ENCODE results near the gene NIPSNAP3A. TPM values are rescaled to one million over a fixed set of nuclear protein-coding genes. Genes with fewer than 3 reads are reported as not detected.

NIPSNAP3A gene
- total RNA-seq, 2 experiments from 2014 or later: 24.1 to 24.6 TPM

DNA sequence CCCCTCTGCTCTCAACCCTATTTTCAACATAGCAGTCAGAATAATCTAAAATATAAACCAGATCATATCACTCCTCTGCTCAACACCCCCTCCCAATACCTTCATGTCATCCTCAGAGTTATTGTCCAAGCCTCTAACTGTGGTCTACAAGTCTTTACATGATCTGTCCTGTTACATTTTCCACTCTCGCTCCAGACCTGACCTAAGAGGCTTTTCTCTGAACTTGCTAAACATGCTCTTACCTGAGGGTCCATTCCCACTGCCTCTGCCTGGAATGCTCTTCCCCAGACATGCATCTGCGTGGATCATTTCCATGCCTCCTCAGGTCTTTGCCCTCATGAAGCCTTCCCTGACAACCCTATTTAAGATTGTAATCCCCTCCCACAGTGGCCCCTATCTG, 28.5 kb downstream of the NIPSNAP3A start:
- ATAC-seq (no peak), DNase-seq (no peak)
- Mint-ChIP-seq H3K9me3 (ENCODE audit: insufficient read depth) (no peaks in the 10 kb centered on the region), H3K4me3 (no peak overlapping the region), H3K4me1 (ENCODE audit: low read depth) (no peaks in the 10 kb centered on the region), H3K27ac (no peak overlapping the region), H3K27me3 (ENCODE audit: low read depth) (peaks cover 7% of the 10 kb centered on the region), H3K36me3 (ENCODE audit: low read depth) (no peaks in the 10 kb centered on the region)
- ChIA-PET CTCF (no interaction called here), POLR2A (no interaction called here)

GRCh38 chr9:104776797-104777196, 29.3 kb downstream of the NIPSNAP3A start:
- Mint-ChIP-seq H3K36me3 (ENCODE audit: low read depth) (no peaks in the 10 kb centered on the region), H3K4me1 (ENCODE audit: low read depth) (no peaks in the 10 kb centered on the region), H3K27me3 (ENCODE audit: low read depth) (peaks cover 4% of the 10 kb centered on the region), H3K4me3 (no peak overlapping the region), H3K27ac (no peak overlapping the region), H3K9me3 (ENCODE audit: insufficient read depth) (no peaks in the 10 kb centered on the region)
- ChIA-PET POLR2A (no interaction called here), CTCF (no interaction called here)
- DNase-seq (no peak), ATAC-seq (no peak)

- CTCF ChIA-PET: no interaction called here
- H3K9me3 Mint-ChIP-seq (ENCODE audit: insufficient read depth): no peaks in the 10 kb centered on the region
- no peak for DNase-seq
- H3K4me3 Mint-ChIP-seq: no peak overlapping the region
- H3K27me3 Mint-ChIP-seq (ENCODE audit: low read depth): peaks cover 4% of the 10 kb centered on the region
- no peaks in the 10 kb centered on the region for H3K36me3 Mint-ChIP-seq (ENCODE audit: low read depth)
- no peak for ATAC-seq
- POLR2A ChIA-PET: no interaction called here
- no peak overlapping the region for H3K27ac Mint-ChIP-seq
- no peaks in the 10 kb centered on the region for H3K4me1 Mint-ChIP-seq (ENCODE audit: low read depth)
Measured at GRCh38 chr9:104778802-104779201, 31.3 kb downstream of the NIPSNAP3A start.

GRCh38 chr9:104779334-104779733, 31.9 kb downstream of the NIPSNAP3A start:
- ChIA-PET CTCF (no interaction called here), POLR2A (no interaction called here)
- DNase-seq (no peak), ATAC-seq (no peak)
- H3K27me3 Mint-ChIP-seq (ENCODE audit: low read depth): peaks cover 4% of the 10 kb centered on the region
- no peaks in the 10 kb centered on the region for H3K9me3 Mint-ChIP-seq (ENCODE audit: insufficient read depth)
- no peaks in the 10 kb centered on the region for H3K36me3 Mint-ChIP-seq (ENCODE audit: low read depth)
- no peak overlapping the region for H3K27ac Mint-ChIP-seq
- no peaks in the 10 kb centered on the region for H3K4me1 Mint-ChIP-seq (ENCODE audit: low read depth)
- no peak overlapping the region for H3K4me3 Mint-ChIP-seq

GRCh38 chr9:104779946-104780535, 32.6 kb downstream of the NIPSNAP3A start:
- Mint-ChIP-seq H3K27ac (no peak overlapping the region), H3K9me3 (ENCODE audit: insufficient read depth) (no peaks in the 10 kb centered on the region), H3K36me3 (ENCODE audit: low read depth) (no peaks in the 10 kb centered on the region), H3K27me3 (ENCODE audit: low read depth) (peaks cover 4% of the 10 kb centered on the region), H3K4me1 (ENCODE audit: low read depth) (no peaks in the 10 kb centered on the region), H3K4me3 (no peak overlapping the region)
- DNase-seq (no peak), ATAC-seq (no peak)
- CTCF ChIA-PET: interaction anchor here (0.7 kb wide), 1 partner anchor 583 kb away, joined by 3 read pairs; no protein-coding TSS in a partner anchor
- POLR2A ChIA-PET: no interaction called here

DNA sequence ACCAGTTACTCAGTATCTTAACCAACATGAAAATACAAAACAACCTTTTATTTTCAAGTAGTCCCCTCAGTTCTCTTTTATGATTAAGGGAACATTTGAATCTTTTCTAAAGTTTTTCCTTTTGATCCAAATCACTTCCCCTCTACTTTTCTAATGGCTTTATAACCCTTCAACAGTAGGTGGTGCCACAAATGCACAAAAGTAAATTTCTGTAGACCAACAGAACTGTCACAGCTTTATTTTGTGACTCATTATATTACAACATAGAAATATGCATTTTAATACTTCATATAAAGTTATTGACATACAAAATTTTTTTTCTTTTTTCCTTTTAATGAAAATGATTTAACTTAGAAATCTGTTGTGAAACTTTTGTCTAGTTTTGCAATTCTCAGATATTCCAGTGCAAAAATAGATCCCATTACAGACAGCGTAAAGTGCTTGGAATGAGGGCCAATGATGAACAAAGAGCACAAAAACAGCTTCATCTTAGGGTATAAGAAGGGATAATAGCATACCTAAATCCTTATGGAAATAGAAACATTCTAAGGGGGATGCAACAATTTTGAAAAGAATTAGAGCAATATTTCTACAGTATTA, 33.4 kb downstream of the NIPSNAP3A start:
- Mint-ChIP-seq H3K27ac (no peak overlapping the region), H3K4me1 (ENCODE audit: low read depth) (no peaks in the 10 kb centered on the region), H3K27me3 (ENCODE audit: low read depth) (peaks cover 4% of the 10 kb centered on the region), H3K4me3 (no peak overlapping the region), H3K36me3 (ENCODE audit: low read depth) (no peaks in the 10 kb centered on the region), H3K9me3 (ENCODE audit: insufficient read depth) (no peaks in the 10 kb centered on the region)
- ChIA-PET POLR2A (no interaction called here), CTCF (interaction anchor here (0.7 kb wide), 1 partner anchor 582 kb away, joined by 3 read pairs; no protein-coding TSS in a partner anchor)
- ATAC-seq (no peak), DNase-seq (no peak)

DNA sequence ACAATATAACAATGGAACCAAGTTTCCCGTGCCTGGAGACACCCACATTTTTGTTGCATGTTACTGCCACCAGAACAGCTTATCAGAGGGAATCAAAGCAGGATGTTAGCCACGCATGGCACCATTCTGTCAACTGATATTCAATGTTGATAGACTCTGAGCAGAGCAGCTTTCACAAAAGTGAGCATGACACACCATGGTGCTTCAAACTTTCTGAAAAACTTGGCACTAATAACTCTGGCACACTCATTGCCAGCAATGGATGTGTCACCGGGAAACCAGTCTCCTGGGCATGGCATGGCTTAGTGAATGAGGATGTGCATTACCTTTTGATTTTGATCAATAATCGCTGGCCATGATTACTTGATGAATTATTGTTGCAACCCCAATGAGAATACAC, 36.1 kb downstream of the NIPSNAP3A start:
- Mint-ChIP-seq H3K4me3 (no peak overlapping the region), H3K27me3 (ENCODE audit: low read depth) (no peaks in the 10 kb centered on the region), H3K27ac (no peak overlapping the region), H3K36me3 (ENCODE audit: low read depth) (no peaks in the 10 kb centered on the region), H3K9me3 (ENCODE audit: insufficient read depth) (no peaks in the 10 kb centered on the region), H3K4me1 (ENCODE audit: low read depth) (no peaks in the 10 kb centered on the region)
- ChIA-PET CTCF (no interaction called here), POLR2A (no interaction called here)
- ATAC-seq: no peak
- no peak for DNase-seq

- ATAC-seq: no peak
- Mint-ChIP-seq H3K36me3 (ENCODE audit: low read depth) (no peaks in the 10 kb centered on the region), H3K4me3 (no peak overlapping the region), H3K27ac (no peak overlapping the region), H3K9me3 (ENCODE audit: insufficient read depth) (no peaks in the 10 kb centered on the region), H3K27me3 (ENCODE audit: low read depth) (no peaks in the 10 kb centered on the region), H3K4me1 (ENCODE audit: low read depth) (no peaks in the 10 kb centered on the region)
- no peak for DNase-seq
- POLR2A ChIA-PET: no interaction called here
- CTCF ChIA-PET: no interaction called here
Measured at GRCh38 chr9:104784098-104784497, 36.6 kb downstream of the NIPSNAP3A start.

DNA sequence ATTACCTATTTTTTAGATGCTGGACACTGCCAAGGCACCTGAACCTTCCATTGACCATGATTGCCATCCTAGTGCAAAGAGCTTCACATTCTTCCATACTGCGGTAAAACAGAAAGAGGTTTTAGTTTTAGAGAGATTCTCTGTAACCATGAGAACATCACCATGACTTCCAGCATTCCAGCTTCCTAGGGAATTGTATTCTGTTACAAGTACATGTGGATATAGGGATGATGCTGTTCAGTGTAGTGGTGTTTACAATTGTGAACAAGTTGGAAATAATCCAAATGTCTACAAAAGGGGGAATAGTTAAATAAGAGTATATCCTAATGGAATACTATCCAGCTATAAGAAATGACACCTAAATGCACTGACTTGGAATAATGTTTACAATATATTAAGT, 38.8 kb downstream of the NIPSNAP3A start:
- Mint-ChIP-seq H3K36me3 (ENCODE audit: low read depth) (no peaks in the 10 kb centered on the region), H3K27ac (no peak overlapping the region), H3K4me3 (no peak overlapping the region), H3K4me1 (ENCODE audit: low read depth) (no peaks in the 10 kb centered on the region), H3K27me3 (ENCODE audit: low read depth) (no peaks in the 10 kb centered on the region), H3K9me3 (ENCODE audit: insufficient read depth) (no peaks in the 10 kb centered on the region)
- ChIA-PET CTCF (no interaction called here), POLR2A (no interaction called here)
- DNase-seq (no peak), ATAC-seq (no peak)

GRCh38 chr9:104787306-104788015, 40.0 kb downstream of the NIPSNAP3A start:
- Mint-ChIP-seq H3K36me3 (ENCODE audit: low read depth) (no peaks in the 10 kb centered on the region), H3K27me3 (ENCODE audit: low read depth) (no peaks in the 10 kb centered on the region), H3K27ac (no peak overlapping the region), H3K4me3 (no peak overlapping the region), H3K9me3 (ENCODE audit: insufficient read depth) (no peaks in the 10 kb centered on the region), H3K4me1 (ENCODE audit: low read depth) (no peaks in the 10 kb centered on the region)
- ChIA-PET POLR2A (no interaction called here), CTCF (interaction anchor here (0.5 kb wide), 1 partner anchor 662 kb away, joined by 4 read pairs; no protein-coding TSS in a partner anchor)
- no peak for DNase-seq
- no peak for ATAC-seq

DNA sequence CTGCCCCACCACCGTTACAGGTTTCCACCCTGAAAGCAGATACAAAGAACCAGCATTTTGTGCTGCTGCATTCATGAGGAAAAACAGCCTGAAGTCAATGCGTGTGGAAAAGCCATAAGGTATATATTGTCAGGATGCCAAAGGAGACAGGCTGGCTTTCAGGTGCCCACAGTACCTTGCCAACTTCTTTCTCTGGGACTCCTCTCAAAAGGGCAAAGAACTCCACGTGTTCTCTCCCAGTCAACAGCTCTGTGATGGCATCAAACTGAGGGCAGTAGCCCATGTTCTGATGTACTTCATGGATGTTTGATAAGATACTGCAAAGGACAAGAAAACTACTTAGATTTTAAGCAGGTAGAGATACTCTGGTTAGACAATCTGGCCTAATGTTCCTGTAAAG, 40.8 kb downstream of the NIPSNAP3A start:
- Mint-ChIP-seq H3K27ac (no peak overlapping the region), H3K4me3 (no peak overlapping the region), H3K9me3 (ENCODE audit: insufficient read depth) (no peaks in the 10 kb centered on the region), H3K4me1 (ENCODE audit: low read depth) (no peaks in the 10 kb centered on the region), H3K27me3 (ENCODE audit: low read depth) (no peaks in the 10 kb centered on the region), H3K36me3 (ENCODE audit: low read depth) (no peaks in the 10 kb centered on the region)
- no peak for ATAC-seq
- POLR2A ChIA-PET: no interaction called here
- no peak for DNase-seq
- CTCF ChIA-PET: interaction anchor here (0.5 kb wide), 1 partner anchor 661 kb away, joined by 4 read pairs; no protein-coding TSS in a partner anchor

- H3K27me3 Mint-ChIP-seq (ENCODE audit: low read depth): no peaks in the 10 kb centered on the region
- CTCF ChIA-PET: no interaction called here
- no peak for DNase-seq
Measured at GRCh38 chr9:104794070-104794469, 46.6 kb downstream of the NIPSNAP3A start.

More at GRCh38 chr9:104794070-104794469, 46.6 kb downstream of the NIPSNAP3A start:
- Mint-ChIP-seq H3K36me3 (ENCODE audit: low read depth) (no peaks in the 10 kb centered on the region), H3K4me1 (ENCODE audit: low read depth) (peaks cover 1% of the 10 kb centered on the region), H3K27ac (no peak overlapping the region), H3K4me3 (no peak overlapping the region), H3K9me3 (ENCODE audit: insufficient read depth) (no peaks in the 10 kb centered on the region)
- POLR2A ChIA-PET: no interaction called here
- ATAC-seq: no peak
